ENCODE data around the gene VAV1. TPM values are rescaled to one million over a fixed set of nuclear protein-coding genes. Genes with fewer than 3 reads are reported as not detected.
"Not testable (repeated sequence)": the region's sequence is repeated elsewhere in the genome, so short reads cannot be mapped to it uniquely, and the experiment has no call there.

The VAV1 gene
- total and polyA plus RNA-seq, 2 experiments from 2014 or later = 0.82 to 1.8 TPM

GRCh38 chr19:6768236-6768785 is 4.2 kb upstream of the VAV1 start:
- Histone ChIP-seq H3K36me3 (ENCODE audit: insufficient read depth) (no peaks in the 10 kb centered on the region), H3K4me3 (peak overlapping the region; percentile 91), H3K4me2 (peak overlapping the region; percentile 76), H3K27me3 (ENCODE audit: insufficient read depth) (no peaks in the 10 kb centered on the region), H3K9me2 (ENCODE audit: insufficient read depth) (no peaks in the 10 kb centered on the region), H3F3A (replicated peaks; ENCODE audit: low read depth) (peaks cover 6% of the 10 kb centered on the region; the same call in 1 of the 2 replicates), H4K20me1 (replicated peaks; ENCODE audit: insufficient read depth) (peaks cover 4% of the 10 kb centered on the region; the same call in 1 of the 2 replicates), H3K27ac (ENCODE audit: low read depth) (no peak overlapping the region), H2AFZ (no peak overlapping the region), H3K79me2 (replicated peaks; ENCODE audit: insufficient read depth) (peaks cover 16% of the 10 kb centered on the region), H3K4me1 (ENCODE audit: insufficient read depth) (peaks cover 13% of the 10 kb centered on the region; the same call in 1 of the 2 replicates)
- peak overlapping the region; percentile 80 for H3K4me3 Mint-ChIP-seq
- H3K4me1 Mint-ChIP-seq = peaks cover 15% of the 10 kb centered on the region; the same call in 2 of the 3 replicates
- peaks cover 18% of the 10 kb centered on the region; the same call in 2 of the 3 replicates for H3K36me3 Mint-ChIP-seq (ENCODE audit: low read depth)
- peaks cover 21% of the 10 kb centered on the region for H3K9me3 Mint-ChIP-seq
- DNase-seq (ENCODE audit: low spot score) (no peak), ATAC-seq (no peak)
- H3K27me3 Mint-ChIP-seq (ENCODE audit: insufficient read depth, low read depth, poor library complexity) = peaks cover 10% of the 10 kb centered on the region
- no peak overlapping the region for H3K27ac Mint-ChIP-seq
- TF ChIP-seq CTCF (conservative IDR thresholded peaks at IDR 0.05; ENCODE audit: low read depth in 2 of 2) (no peak), ZNF114 (CRISPR knock-in tag; IDR thresholded peaks at IDR 0.05) (no peak), CREB1 (CRISPR knock-in tag; IDR thresholded peaks at IDR 0.05; ENCODE audit: low read depth) (no peak), STAT1 (IDR thresholded peaks at IDR 0.05; ENCODE audit: unreplicated experiment) (no peak)
- TF ChIP-seq, protein P1, sequence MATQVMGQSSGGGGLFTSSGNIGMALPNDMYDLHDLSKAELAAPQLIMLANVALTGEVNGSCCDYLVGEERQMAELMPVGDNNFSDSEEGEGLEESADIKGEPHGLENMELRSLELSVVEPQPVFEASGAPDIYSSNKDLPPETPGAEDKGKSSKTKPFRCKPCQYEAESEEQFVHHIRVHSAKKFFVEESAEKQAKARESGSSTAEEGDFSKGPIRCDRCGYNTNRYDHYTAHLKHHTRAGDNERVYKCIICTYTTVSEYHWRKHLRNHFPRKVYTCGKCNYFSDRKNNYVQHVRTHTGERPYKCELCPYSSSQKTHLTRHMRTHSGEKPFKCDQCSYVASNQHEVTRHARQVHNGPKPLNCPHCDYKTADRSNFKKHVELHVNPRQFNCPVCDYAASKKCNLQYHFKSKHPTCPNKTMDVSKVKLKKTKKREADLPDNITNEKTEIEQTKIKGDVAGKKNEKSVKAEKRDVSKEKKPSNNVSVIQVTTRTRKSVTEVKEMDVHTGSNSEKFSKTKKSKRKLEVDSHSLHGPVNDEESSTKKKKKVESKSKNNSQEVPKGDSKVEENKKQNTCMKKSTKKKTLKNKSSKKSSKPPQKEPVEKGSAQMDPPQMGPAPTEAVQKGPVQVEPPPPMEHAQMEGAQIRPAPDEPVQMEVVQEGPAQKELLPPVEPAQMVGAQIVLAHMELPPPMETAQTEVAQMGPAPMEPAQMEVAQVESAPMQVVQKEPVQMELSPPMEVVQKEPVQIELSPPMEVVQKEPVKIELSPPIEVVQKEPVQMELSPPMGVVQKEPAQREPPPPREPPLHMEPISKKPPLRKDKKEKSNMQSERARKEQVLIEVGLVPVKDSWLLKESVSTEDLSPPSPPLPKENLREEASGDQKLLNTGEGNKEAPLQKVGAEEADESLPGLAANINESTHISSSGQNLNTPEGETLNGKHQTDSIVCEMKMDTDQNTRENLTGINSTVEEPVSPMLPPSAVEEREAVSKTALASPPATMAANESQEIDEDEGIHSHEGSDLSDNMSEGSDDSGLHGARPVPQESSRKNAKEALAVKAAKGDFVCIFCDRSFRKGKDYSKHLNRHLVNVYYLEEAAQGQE (IDR thresholded peaks at IDR 0.05; ENCODE audit: unreplicated experiment) = no peak

GRCh38 chr19:6769006-6769619 is 3.4 kb upstream of the VAV1 start:
- Histone ChIP-seq H3K4me3 (no peak overlapping the region), H3K27me3 (ENCODE audit: insufficient read depth) (no peaks in the 10 kb centered on the region), H2AFZ (no peak overlapping the region), H3K4me2 (no peak overlapping the region), H3K9me2 (ENCODE audit: insufficient read depth) (no peaks in the 10 kb centered on the region), H3K79me2 (replicated peaks; ENCODE audit: insufficient read depth) (peaks cover 14% of the 10 kb centered on the region), H4K20me1 (replicated peaks; ENCODE audit: insufficient read depth) (peaks cover 4% of the 10 kb centered on the region; the same call in 1 of the 2 replicates), H3F3A (replicated peaks; ENCODE audit: low read depth) (peaks cover 6% of the 10 kb centered on the region; the same call in 1 of the 2 replicates), H3K4me1 (ENCODE audit: insufficient read depth) (peaks cover 16% of the 10 kb centered on the region; the same call in 1 of the 2 replicates), H3K36me3 (ENCODE audit: insufficient read depth) (no peaks in the 10 kb centered on the region), H3K27ac (ENCODE audit: low read depth) (no peak overlapping the region)
- Mint-ChIP-seq H3K9me3 (peaks cover 27% of the 10 kb centered on the region), H3K27me3 (ENCODE audit: insufficient read depth, low read depth, poor library complexity) (peaks cover 12% of the 10 kb centered on the region), H3K4me1 (peaks cover 15% of the 10 kb centered on the region; the same call in 2 of the 3 replicates), H3K36me3 (ENCODE audit: low read depth) (peaks cover 21% of the 10 kb centered on the region; the same call in 2 of the 3 replicates), H3K27ac (no peak overlapping the region), H3K4me3 (no peak overlapping the region)
- TF ChIP-seq, protein P1 (IDR thresholded peaks at IDR 0.05; ENCODE audit: unreplicated experiment) = no peak
- TF ChIP-seq CTCF (conservative IDR thresholded peaks at IDR 0.05; ENCODE audit: low read depth in 2 of 2) = peak; percentile 73
- DNase-seq (ENCODE audit: low spot score) (peak; percentile 74), ATAC-seq (no peak)

- H3K4me3 ChIP-seq; H3K4me1 Mint-ChIP-seq; H3K27ac Mint-ChIP-seq; ATAC-seq; H3K27ac ChIP-seq (ENCODE audit: low read depth); H3K4me2 ChIP-seq; H3K27me3 Mint-ChIP-seq (ENCODE audit: insufficient read depth, low read depth, poor library complexity); H3K79me2 ChIP-seq (replicated peaks; ENCODE audit: insufficient read depth); H3K4me3 Mint-ChIP-seq; H3K36me3 ChIP-seq (ENCODE audit: insufficient read depth); H2AFZ ChIP-seq; H3K27me3 ChIP-seq (ENCODE audit: insufficient read depth); H3F3A ChIP-seq (replicated peaks; ENCODE audit: low read depth); H4K20me1 ChIP-seq (replicated peaks; ENCODE audit: insufficient read depth); H3K9me2 ChIP-seq (ENCODE audit: insufficient read depth); DNase-seq (ENCODE audit: low spot score): not testable (repeated sequence)
- Mint-ChIP-seq H3K9me3 (peaks cover 48% of the 10 kb centered on the region), H3K36me3 (ENCODE audit: low read depth) (peaks cover 28% of the 10 kb centered on the region)
- H3K4me1 ChIP-seq (ENCODE audit: insufficient read depth) = peaks cover 11% of the 10 kb centered on the region; the same call in 1 of the 2 replicates
These were observed 870 bp upstream of the VAV1 start for GRCh38 chr19:6771648-6772027.

All from GM23338 (cell line).